RKO (cell line): ENCODE results near the gene CD48.
"Not testable (repeated sequence)": the region's sequence is repeated elsewhere in the genome, so short reads cannot be mapped to it uniquely, and the experiment has no call there.

Experiments used
- DNase-seq: peaks from one replicate; pipeline ENCODE4 v3.0.0-alpha.2; 2016; ENCODE audit warnings: low spot score

Gene CD48

GRCh38 chr1:160741612-160742348 lies 30.2 kb upstream of the CD48 start:
- no peak for DNase-seq

GRCh38 chr1:160741092-160741501 lies 29.5 kb upstream of the CD48 start:
- DNase-seq = no peak

GRCh38 chr1:160740133-160740688 lies 28.6 kb upstream of the CD48 start:
- no peak for DNase-seq

GRCh38 chr1:160739098-160739511 lies 27.5 kb upstream of the CD48 start, which contains the start of gene SLAMF7:
TSS of gene SLAMF7 (plus strand) at chr1:160739247. CDS start at chr1:160739302, 55 bp downstream.
- peak; percentile 8 for DNase-seq

GRCh38 chr1:160738271-160738670 lies 26.6 kb upstream of the CD48 start:
- no peak for DNase-seq

GRCh38 chr1:160734301-160734700 lies 22.7 kb upstream of the CD48 start:
- no peak for DNase-seq

- DNase-seq = no peak
These were observed 22.3 kb upstream of the CD48 start for GRCh38 chr1:160733898-160734297.

GRCh38 chr1:160731990-160732389 lies 20.4 kb upstream of the CD48 start:
- no peak for DNase-seq

GRCh38 chr1:160731564-160731963 lies 19.9 kb upstream of the CD48 start:
- not testable (repeated sequence) for DNase-seq

- no peak for DNase-seq
These were observed 15.7 kb upstream of the CD48 start for GRCh38 chr1:160727316-160727640.

- peak; percentile 61 for DNase-seq
These were observed 15.1 kb upstream of the CD48 start for GRCh38 chr1:160726498-160727315.

GRCh38 chr1:160726114-160726497 lies 14.5 kb upstream of the CD48 start:
- no peak for DNase-seq

- no peak for DNase-seq
These were observed 13.0 kb upstream of the CD48 start for GRCh38 chr1:160724465-160725242.

- DNase-seq = no peak
These were observed 11.7 kb upstream of the CD48 start for GRCh38 chr1:160723332-160723731.

GRCh38 chr1:160722726-160723125 lies 11.1 kb upstream of the CD48 start:
- no peak for DNase-seq

GRCh38 chr1:160721473-160721872 lies 9.9 kb upstream of the CD48 start:
- DNase-seq = no peak

- DNase-seq = no peak
These were observed 8.9 kb upstream of the CD48 start for GRCh38 chr1:160720356-160721085.

- no peak for DNase-seq
These were observed 6.6 kb upstream of the CD48 start for GRCh38 chr1:160718210-160718609.

GRCh38 chr1:160717306-160717705 lies 5.7 kb upstream of the CD48 start:
- DNase-seq = no peak

GRCh38 chr1:160716013-160716412 lies 4.4 kb upstream of the CD48 start:
- DNase-seq = no peak

GRCh38 chr1:160714034-160714648 lies 2.5 kb upstream of the CD48 start:
- not testable (repeated sequence) for DNase-seq
